ENCODE results near the gene CASP6.

DNA sequence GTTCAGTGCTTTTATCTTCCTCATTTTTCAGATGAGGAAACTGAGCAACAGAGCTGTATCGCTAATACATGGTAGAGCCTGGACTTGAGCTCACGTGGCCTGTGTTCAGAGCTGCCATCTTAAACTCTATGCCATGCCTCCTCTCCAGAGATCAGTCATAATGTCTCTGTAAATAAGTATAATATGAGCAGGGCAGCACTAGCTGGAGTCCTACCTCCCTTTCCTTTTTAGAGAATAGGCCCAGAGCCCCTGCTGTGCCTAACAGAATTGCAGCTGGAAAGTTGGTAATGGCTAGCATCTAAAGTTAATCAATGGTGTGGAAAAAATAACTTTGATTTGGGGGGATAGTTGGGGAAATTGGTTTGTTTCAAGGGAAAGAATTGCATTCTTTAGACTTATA lies 20.4 kb downstream of the CASP6 start:
- TF ChIP-seq CTCF (conservative IDR thresholded peaks at IDR 0.05) (no peak), ZFX (IDR thresholded peaks at IDR 0.05) (no peak)

All from C4-2B (cell line).